Ascending aorta (tissue), 2 donors: ENCODE results near the gene PLOD2. TPM values are rescaled to one million over a fixed set of nuclear protein-coding genes. Genes with fewer than 3 reads are reported as not detected.

Source experiments
- DNase-seq, 2 donors: peaks; one replicate each; pipeline ENCODE4 v3.0.0-alpha.2; 2019; ENCODE audit warnings: low spot score in 2 of 2
- H3K27ac ChIP-seq, 2 donors: fragments of 200-600 bp; sonication (generic); one replicate each; pipeline ENCODE4 v1.5.1; 2016 to 2017; ENCODE audit warnings: mild to moderate bottlenecking in 1 of 2
- H3K27me3 ChIP-seq: fragments of 200-600 bp; sonication (generic); one replicate; pipeline ENCODE4 v1.5.1; 2017
- H3K36me3 ChIP-seq, 2 donors: fragments of 200-600 bp; sonication (generic); one replicate each; pipeline ENCODE4 v1.5.1; 2016
- H3K4me1 ChIP-seq, 2 donors: fragments of 200-600 bp; sonication (generic); one replicate each; pipeline ENCODE4 v1.5.1; 2016 to 2017; ENCODE audit warnings: mild to moderate bottlenecking in 1 of 2
- H3K4me3 ChIP-seq, 2 donors: fragments of 200-600 bp; sonication (generic); one replicate each; pipeline ENCODE4 v1.5.1; 2016 to 2017; ENCODE audit warnings: mild to moderate bottlenecking in 1 of 2
- H3K9me3 ChIP-seq, 2 donors: fragments of 200-600 bp; sonication (generic); one replicate each; pipeline ENCODE4 v1.5.1; 2016
- CTCF ChIP-seq, 3 experiments: fragments of 200-600 bp in 2 of 3; fragments of 450-650 bp in 1 of 3; sonication (generic) in 2 of 3; IDR thresholded peaks; one replicate each; pipeline ENCODE4 v1.5.1; 2016 to 2019; ENCODE audit warnings: antibody characterized with exemption in 3 of 3, mild to moderate bottlenecking in 1 of 3, moderate library complexity in 1 of 3
- intact Hi-C: fragments of 100-400 bp; cut with DNase I; formaldehyde crosslinking; loops from one replicate; pipeline ENCODE4 v1.15.1; 2023
- total RNA-seq: library from RNA; depleted of rRNA; stranded (reverse); fragments of >200 nt; gene quantifications from one replicate; pipeline ENCODE4 v1.1.0, GENCODE V29; 2016

PLOD2 gene
- total RNA-seq, 1 donor from 2014 or later = 41.3 TPM

- Histone ChIP-seq H3K9me3 (no peaks in the 10 kb centered on the region), H3K27ac (no peak overlapping the region), H3K36me3 (peaks cover 3 to 18% of the 10 kb centered on the region in 2 donors), H3K4me1 (peaks cover 0 to 4% of the 10 kb centered on the region in 2 donors), H3K27me3 (no peaks in the 10 kb centered on the region), H3K4me3 (no peak overlapping the region)
- no peak for TF ChIP-seq CTCF (IDR thresholded peaks at IDR 0.05)
- intact Hi-C loops = no loop called here
- no peak for DNase-seq
These were observed 49.6 kb downstream of the PLOD2 start for GRCh38 chr3:146111337-146111736.

- no peak for TF ChIP-seq CTCF (IDR thresholded peaks at IDR 0.05)
- intact Hi-C loops = no loop called here
These were observed 50.8 kb downstream of the PLOD2 start for GRCh38 chr3:146110161-146110560.

GRCh38 chr3:146106986-146107385 lies 54.0 kb downstream of the PLOD2 start:
- H3K27ac ChIP-seq = peak overlapping the region; percentile 44 to 57
- H3K9me3 ChIP-seq = no peaks in the 10 kb centered on the region
- no peak for DNase-seq
- no peak for TF ChIP-seq CTCF (IDR thresholded peaks at IDR 0.05)
- H3K4me3 ChIP-seq = peak overlapping the region in 1 of 2 donors; percentile 1
- H3K4me1 ChIP-seq = peaks cover 0 to 4% of the 10 kb centered on the region in 2 donors
- intact Hi-C loops = loop anchor here (10.0 kb wide), 1 partner anchor 572 kb away; no protein-coding TSS in a partner anchor
- H3K36me3 ChIP-seq = peaks cover 7 to 11% of the 10 kb centered on the region in 2 donors
- H3K27me3 ChIP-seq = no peaks in the 10 kb centered on the region

More at GRCh38 chr3:146110161-146110560, 50.8 kb downstream of the PLOD2 start:
- Histone ChIP-seq H3K9me3 (no peaks in the 10 kb centered on the region), H3K4me1 (peaks cover 0 to 4% of the 10 kb centered on the region in 2 donors), H3K27ac (no peak overlapping the region), H3K27me3 (no peaks in the 10 kb centered on the region), H3K4me3 (no peak overlapping the region), H3K36me3 (peaks cover 3 to 14% of the 10 kb centered on the region in 2 donors)
- no peak for DNase-seq

GRCh38 chr3:146104068-146104467 lies 56.9 kb downstream of the PLOD2 start:
- peaks cover 0 to 4% of the 10 kb centered on the region in 2 donors for H3K4me1 ChIP-seq
- H3K9me3 ChIP-seq = no peaks in the 10 kb centered on the region
- no peak for DNase-seq
- no peaks in the 10 kb centered on the region for H3K27me3 ChIP-seq
- no peak overlapping the region for H3K27ac ChIP-seq
- TF ChIP-seq CTCF (IDR thresholded peaks at IDR 0.05) = no peak
- no peak overlapping the region for H3K4me3 ChIP-seq
- intact Hi-C loops = loop anchor here (10.0 kb wide), 1 partner anchor 569 kb away; no protein-coding TSS in a partner anchor
- H3K36me3 ChIP-seq = peaks cover 6 to 11% of the 10 kb centered on the region in 2 donors

- intact Hi-C loops = loop anchor here (10.0 kb wide), 1 partner anchor 568 kb away; no protein-coding TSS in a partner anchor
- TF ChIP-seq CTCF (IDR thresholded peaks at IDR 0.05) = no peak
- peaks cover 6 to 11% of the 10 kb centered on the region in 2 donors for H3K36me3 ChIP-seq
These were observed 58.1 kb downstream of the PLOD2 start for GRCh38 chr3:146102885-146103284.

More at GRCh38 chr3:146102885-146103284, 58.1 kb downstream of the PLOD2 start:
- Histone ChIP-seq H3K4me1 (peaks cover 0 to 4% of the 10 kb centered on the region in 2 donors), H3K27me3 (no peaks in the 10 kb centered on the region), H3K27ac (no peak overlapping the region), H3K9me3 (no peaks in the 10 kb centered on the region), H3K4me3 (no peak overlapping the region)
- DNase-seq = no peak
